ACC112 (cell line): ENCODE data around the gene RADX.
A peak's percentile ranks its signal among the peaks of the same experiment; 100 is the strongest.
"Not testable (repeated sequence)": the region's sequence is repeated elsewhere in the genome, so short reads cannot be mapped to it uniquely, and the experiment has no call there.

ENCODE experiments used
- H2AFZ ChIP-seq: fragments of 200-600 bp; sonication (generic); one replicate; pipeline ENCODE4 v1.6.0; 2017; ENCODE audit warnings: antibody characterized with exemption, low read length; ENCODE audit not compliant: unreplicated experiment
- H3K27ac ChIP-seq: fragments of 200-600 bp; sonication (generic); 2 replicates; pipeline ENCODE4 v1.5.1; 2014; ENCODE audit warnings: low read depth, mild to moderate bottlenecking, antibody characterized with exemption, low read length, moderate library complexity
- H3K27me3 ChIP-seq: fragments of 200-600 bp; sonication (generic); 2 replicates; pipeline ENCODE4 v1.6.1; 2014; ENCODE audit warnings: mild to moderate bottlenecking, antibody characterized with exemption, low read length, moderate library complexity, mixed read lengths; ENCODE audit not compliant: insufficient read depth
- H3K36me3 ChIP-seq: fragments of 200-600 bp; sonication (generic); 2 replicates; pipeline ENCODE4 v1.6.1; 2016; ENCODE audit warnings: mild to moderate bottlenecking, antibody characterized with exemption, low read length, moderate library complexity, mixed read lengths; ENCODE audit not compliant: insufficient read depth
- H3K4me1 ChIP-seq: fragments of 200-600 bp; sonication (generic); one replicate; pipeline ENCODE4 v1.6.1; 2016; ENCODE audit warnings: low read length, mixed read lengths; ENCODE audit not compliant: insufficient read depth, unreplicated experiment, control insufficient read depth
- H3K4me3 ChIP-seq: fragments of 200-600 bp; sonication (generic); 2 replicates; pipeline ENCODE4 v1.5.1; 2014; ENCODE audit warnings: mild to moderate bottlenecking, low read depth, low read length
- H3K79me2 ChIP-seq: fragments of 200-600 bp; sonication (generic); one replicate; pipeline ENCODE4 v1.6.0; 2016; ENCODE audit warnings: low read length; ENCODE audit not compliant: control insufficient read depth, unreplicated experiment, insufficient read depth

Gene RADX

GRCh38 chrX:106613277-106613676, 1.5 kb downstream of the RADX start:
- H3K27ac ChIP-seq: no peak overlapping the region
- no peaks in the 10 kb centered on the region for H3K4me1 ChIP-seq
- peaks cover 4% of the 10 kb centered on the region; the same call in 1 of the 2 replicates for H3K27me3 ChIP-seq
- H3K79me2 ChIP-seq: no peaks in the 10 kb centered on the region
- H3K4me3 ChIP-seq: peak overlapping the region; percentile 83
- H3K36me3 ChIP-seq: no peaks in the 10 kb centered on the region
- peak overlapping the region; percentile 94 for H2AFZ ChIP-seq

GRCh38 chrX:106615041-106615440, 3.3 kb downstream of the RADX start:
- H3K27me3 ChIP-seq: peaks cover 4% of the 10 kb centered on the region; the same call in 1 of the 2 replicates
- H3K79me2 ChIP-seq: no peaks in the 10 kb centered on the region
- H3K4me3 ChIP-seq: no peak overlapping the region

GRCh38 chrX:106619797-106620196, 8.0 kb downstream of the RADX start:
- Histone ChIP-seq H3K4me1 (no peaks in the 10 kb centered on the region), H3K27me3 (no peaks in the 10 kb centered on the region), H2AFZ (no peak overlapping the region), H3K27ac (no peak overlapping the region), H3K79me2 (no peaks in the 10 kb centered on the region), H3K36me3 (no peaks in the 10 kb centered on the region), H3K4me3 (no peak overlapping the region)

More at GRCh38 chrX:106615041-106615440, 3.3 kb downstream of the RADX start:
- Histone ChIP-seq H2AFZ (no peak overlapping the region), H3K4me1 (no peaks in the 10 kb centered on the region), H3K36me3 (no peaks in the 10 kb centered on the region), H3K27ac (no peak overlapping the region)

GRCh38 chrX:106621836-106622235, 10.1 kb downstream of the RADX start:
- Histone ChIP-seq H3K27ac (no peak overlapping the region), H3K79me2 (no peaks in the 10 kb centered on the region), H3K36me3 (no peaks in the 10 kb centered on the region), H3K27me3 (no peaks in the 10 kb centered on the region), H2AFZ (no peak overlapping the region), H3K4me1 (no peaks in the 10 kb centered on the region), H3K4me3 (no peak overlapping the region)

GRCh38 chrX:106626789-106627188, 15.0 kb downstream of the RADX start:
- no peaks in the 10 kb centered on the region for H3K79me2 ChIP-seq
- no peak overlapping the region for H3K27ac ChIP-seq
- no peaks in the 10 kb centered on the region for H3K36me3 ChIP-seq
- no peaks in the 10 kb centered on the region for H3K27me3 ChIP-seq
- no peaks in the 10 kb centered on the region for H3K4me1 ChIP-seq
- no peak overlapping the region for H3K4me3 ChIP-seq
- H2AFZ ChIP-seq: no peak overlapping the region

GRCh38 chrX:106631615-106632014, 19.8 kb downstream of the RADX start:
- no peaks in the 10 kb centered on the region for H3K79me2 ChIP-seq
- H3K36me3 ChIP-seq: no peaks in the 10 kb centered on the region
- no peaks in the 10 kb centered on the region for H3K27me3 ChIP-seq
- H3K4me1 ChIP-seq: no peaks in the 10 kb centered on the region
- no peak overlapping the region for H2AFZ ChIP-seq
- H3K4me3 ChIP-seq: no peak overlapping the region
- H3K27ac ChIP-seq: no peak overlapping the region

GRCh38 chrX:106649523-106650428, 38.0 kb downstream of the RADX start:
- H3K4me3 ChIP-seq: no peak overlapping the region
- no peaks in the 10 kb centered on the region for H3K4me1 ChIP-seq
- no peaks in the 10 kb centered on the region for H3K36me3 ChIP-seq
- H3K27ac ChIP-seq: no peak overlapping the region
- H3K27me3 ChIP-seq: no peaks in the 10 kb centered on the region
- no peaks in the 10 kb centered on the region for H3K79me2 ChIP-seq
- H2AFZ ChIP-seq: no peak overlapping the region

- H3K4me1 ChIP-seq, H3K79me2 ChIP-seq, H3K27me3 ChIP-seq, H3K27ac ChIP-seq, H3K4me3 ChIP-seq, H3K36me3 ChIP-seq, H2AFZ ChIP-seq: not testable (repeated sequence)
These were observed 41.8 kb downstream of the RADX start for GRCh38 chrX:106653625-106654024.

GRCh38 chrX:106670631-106671030, 58.9 kb downstream of the RADX start:
- Histone ChIP-seq H3K27ac (no peak overlapping the region), H3K4me1 (peaks cover 3% of the 10 kb centered on the region), H3K27me3 (no peaks in the 10 kb centered on the region), H3K36me3 (no peaks in the 10 kb centered on the region), H3K79me2 (no peaks in the 10 kb centered on the region), H3K4me3 (no peak overlapping the region), H2AFZ (no peak overlapping the region)

- Histone ChIP-seq H3K4me1 (peaks cover 3% of the 10 kb centered on the region), H3K36me3 (no peaks in the 10 kb centered on the region), H3K27ac (no peak overlapping the region), H3K4me3 (no peak overlapping the region), H2AFZ (no peak overlapping the region), H3K27me3 (no peaks in the 10 kb centered on the region), H3K79me2 (no peaks in the 10 kb centered on the region)
These were observed 60.7 kb downstream of the RADX start for GRCh38 chrX:106672527-106672926.

GRCh38 chrX:106680716-106681115, 68.9 kb downstream of the RADX start:
- Histone ChIP-seq H3K27ac (no peak overlapping the region), H3K79me2 (no peaks in the 10 kb centered on the region), H2AFZ (no peak overlapping the region), H3K4me1 (no peaks in the 10 kb centered on the region), H3K36me3 (no peaks in the 10 kb centered on the region), H3K4me3 (no peak overlapping the region), H3K27me3 (no peaks in the 10 kb centered on the region)
